SK-N-SH (cell line): Measurements from ENCODE around the gene MOK. TPM values are rescaled to one million over a fixed set of nuclear protein-coding genes. Genes with fewer than 3 reads are reported as not detected.

ENCODE experiments used
- CTCF ChIA-PET: fragments of 300-600, 350-600 bp; formaldehyde crosslinking; extraction: SDS; loops from one replicate; lab custom pipeline; 2021; lab: Yijun Ruan, JAX
- POLR2A ChIA-PET: fragments of 350-600 bp; sonication (Branson Sonifier 250); formaldehyde crosslinking; extraction: SDS; loops from one replicate; lab custom pipeline; 2020; ENCODE audit warnings: antibody characterized with exemption, inconsistent platforms; lab: Yijun Ruan, JAX
- DNase-seq: peaks from one replicate; pipeline ENCODE4 v3.0.0; 2012
- H2AFZ ChIP-seq: fragments of 200-600 bp; sonication (generic); 2 replicates; pipeline ENCODE4 v1.8.1; 2016; ENCODE audit warnings: antibody characterized with exemption, mild to moderate bottlenecking, low read depth
- H3F3A ChIP-seq: fragments of 200-600 bp; sonication (generic); replicated peaks from 2 replicates; pipeline ENCODE3; 2016; ENCODE audit warnings: antibody characterized with exemption, mild to moderate bottlenecking; ENCODE audit not compliant: insufficient read depth
- H3K27ac ChIP-seq, 2 experiments: fragments of 200-500 bp in 1 of 2; fragments of 200-600 bp in 1 of 2; sonication (Bioruptor generic) in 1 of 2; sonication (generic), shearing (Covaris generic) in 1 of 2; 2 replicates each; pipeline versions ENCODE4 v1.5.1 to v1.6.1; 2014 to 2016; ENCODE audit warnings: low read depth in 2 of 2, inconsistent platforms in 1 of 2, low read length in 1 of 2, mild to moderate bottlenecking in 1 of 2, mixed read lengths in 1 of 2
- H3K27me3 ChIP-seq: fragments of 200-600 bp; sonication (generic), shearing (Covaris generic); 2 replicates; pipeline ENCODE4 v1.6.1; 2016; ENCODE audit warnings: mixed run types; ENCODE audit not compliant: insufficient read depth
- H3K36me3 ChIP-seq, 2 experiments: fragments of 200-500 bp in 1 of 2; fragments of 200-600 bp in 1 of 2; sonication (Bioruptor generic) in 1 of 2; sonication (generic) in 1 of 2; replicated peaks in 1 of 2; 2 replicates each; pipeline versions ENCODE3 to v1.5.1; 2014 to 2016; ENCODE audit warnings: low read length in 1 of 2, mild to moderate bottlenecking in 1 of 2; ENCODE audit not compliant: insufficient read depth in 2 of 2, control insufficient read depth in 1 of 2
- H3K4me1 ChIP-seq, 2 experiments: fragments of 200-500 bp in 1 of 2; fragments of 200-600 bp in 1 of 2; sonication (Bioruptor generic) in 1 of 2; sonication (generic), shearing (Covaris generic) in 1 of 2; 2 replicates each; pipeline versions ENCODE4 v1.5.1 to v1.6.1; 2014 to 2016; ENCODE audit warnings: low read depth in 1 of 2, low read length in 1 of 2, mixed run types in 1 of 2; ENCODE audit not compliant: insufficient read depth in 2 of 2, control insufficient read depth in 1 of 2
- H3K4me2 ChIP-seq: fragments of 200-600 bp; sonication (generic), shearing (Covaris generic); 2 replicates; pipeline ENCODE4 v1.6.1; 2017; ENCODE audit warnings: mixed run types
- H3K4me3 ChIP-seq, 2 experiments: fragments of 200-500 bp in 1 of 2; fragments of 200-600 bp in 1 of 2; sonication (Bioruptor generic) in 1 of 2; sonication (generic), shearing (Covaris generic) in 1 of 2; 2 replicates each; pipeline versions ENCODE4 v1.5.1 to v1.8.1; 2014 to 2016; ENCODE audit warnings: low read depth in 2 of 2, inconsistent platforms in 1 of 2, low read length in 1 of 2, mild to moderate bottlenecking in 1 of 2, mixed read lengths in 1 of 2, moderate library complexity in 1 of 2
- H3K79me2 ChIP-seq: fragments of 200-600 bp; sonication (generic); 2 replicates; pipeline ENCODE4 v1.8.1; 2017; ENCODE audit warnings: mild to moderate bottlenecking; ENCODE audit not compliant: insufficient read depth
- H3K9ac ChIP-seq: fragments of 200-600 bp; sonication (generic); 2 replicates; pipeline ENCODE4 v1.6.1; 2017; ENCODE audit warnings: mixed run types
- H3K9me2 ChIP-seq: fragments of 200-600 bp; sonication (generic); 2 replicates; pipeline ENCODE4 v1.6.1; 2017; ENCODE audit warnings: mixed run types
- H3K9me3 ChIP-seq: fragments of 200-600 bp; sonication (generic); 2 replicates; pipeline ENCODE4 v1.6.1; 2017; ENCODE audit warnings: mixed run types, mild to moderate bottlenecking, moderate library complexity
- H4K20me1 ChIP-seq: fragments of 200-600 bp; sonication (generic); 2 replicates; pipeline ENCODE4 v1.6.1; 2017; ENCODE audit warnings: mild to moderate bottlenecking, mixed run types; ENCODE audit not compliant: insufficient read depth
- CTCF ChIP-seq: fragments of 200-600 bp; sonication (generic); IDR thresholded peaks from 2 replicates; pipeline ENCODE4 v1.6.1; 2017; ENCODE audit warnings: antibody characterized with exemption, mild to moderate bottlenecking, moderate library complexity
- EP300 ChIP-seq, 2 experiments: IDR thresholded peaks; 2 replicates each; pipeline versions ENCODE4 v1.4.0 to v1.6.1; 2012; ENCODE audit warnings: borderline replicate concordance in 1 of 2, low read depth in 1 of 2, low read length in 1 of 2
- GATA2 ChIP-seq: sonication (generic); formaldehyde crosslinking; IDR thresholded peaks from 2 replicates; pipeline ENCODE4 v1.5.0; 2020; ENCODE audit warnings: mild to moderate bottlenecking, missing genetic modification reagents
- IRF3 ChIP-seq: fragments of 150-350 bp; IDR thresholded peaks from 2 replicates; pipeline ENCODE4 v1.6.1; 2016; ENCODE audit warnings: mild to moderate bottlenecking, low read depth, low read length
- JUND ChIP-seq: IDR thresholded peaks from 2 replicates; pipeline ENCODE4 v1.4.0; 2012
- RAD21 ChIP-seq: IDR thresholded peaks from 2 replicates; pipeline ENCODE4 v1.6.1; 2012; ENCODE audit warnings: mild to moderate bottlenecking, low read length
- RCOR1 ChIP-seq: fragments of 150-350 bp; IDR thresholded peaks from 2 replicates; pipeline ENCODE4 v1.6.1; 2017; ENCODE audit warnings: antibody characterized with exemption, low read length
- RXRA ChIP-seq: IDR thresholded peaks from 2 replicates; pipeline ENCODE4 v1.4.0; 2012; ENCODE audit warnings: low read depth, mild to moderate bottlenecking, borderline replicate concordance
- SMC3 ChIP-seq: IDR thresholded peaks from 2 replicates; pipeline ENCODE4 v1.6.1; 2012; ENCODE audit warnings: low read depth, low read length, improper control_type of control experiment
- TAF1 ChIP-seq: IDR thresholded peaks from 2 replicates; pipeline ENCODE4 v1.6.1; 2012; ENCODE audit warnings: low read depth, mild to moderate bottlenecking, low read length, moderate library complexity, borderline replicate concordance
- USF2 ChIP-seq: fragments of 150-350 bp; IDR thresholded peaks from 2 replicates; pipeline ENCODE4 v1.6.1; 2017; ENCODE audit warnings: antibody characterized with exemption, low read length, low read depth, borderline replicate concordance
- WGBS: methylation state at CpG from one replicate; pipeline ENCODE4 v1.1.6; 2017; ENCODE audit warnings: low lambda C conversion rate; 5-methylcytosine and 5-hydroxymethylcytosine counted together
- polyA plus RNA-seq, 3 experiments: library from polyadenylated mRNA; depleted of rRNA; stranded (reverse); fragments of >200 nt; gene quantifications; 2 replicates each; pipeline ENCODE4 v1.2.3, GENCODE V29; 2012
- TF ChIP-seq, protein P1 (sequence below): IDR thresholded peaks from 2 replicates; pipeline ENCODE4 v1.4.0; 2012; ENCODE audit warnings: low read depth, borderline replicate concordance
- TF ChIP-seq, protein P2 (sequence below): IDR thresholded peaks from 2 replicates; pipeline ENCODE4 v1.6.1; 2012; ENCODE audit warnings: mild to moderate bottlenecking, low read depth, low read length, moderate library complexity

MOK gene
- polyA plus RNA-seq, 1 of the 3 experiments (the other 2 are of a cell fraction): 13.3 TPM

DNA sequence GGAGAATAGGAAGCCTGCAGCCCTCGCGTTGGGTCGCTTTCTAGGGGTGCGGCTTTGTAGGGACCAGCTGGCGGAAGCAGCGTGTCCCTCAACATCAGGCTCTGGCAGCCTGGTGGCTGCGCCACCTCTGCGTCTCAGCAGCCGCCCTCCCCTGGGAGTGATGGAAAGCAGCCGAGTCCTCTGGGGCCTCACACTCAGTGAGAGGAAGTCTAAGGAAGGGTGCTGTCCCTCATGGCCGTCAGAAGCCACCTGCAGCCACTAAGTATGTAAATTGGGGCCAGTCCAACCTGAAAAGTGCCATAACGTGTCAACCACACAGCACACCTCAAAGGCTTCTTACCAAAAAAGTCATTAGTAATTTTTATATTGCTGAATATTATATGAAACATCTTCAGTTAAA, 84.9 kb downstream of the MOK start:
- Histone ChIP-seq H3K9me2 (no peaks in the 10 kb centered on the region), H3K4me2 (no peak overlapping the region), H3K9me3 (no peaks in the 10 kb centered on the region), H3K4me3 (no peak overlapping the region), H3K27me3 (no peaks in the 10 kb centered on the region), H3K9ac (no peak overlapping the region), H3K79me2 (0 out of 2 replicates have a peak, but pooled peaks cover 5% of the 10 kb centered on the region), H4K20me1 (no peaks in the 10 kb centered on the region), H3K36me3 (peaks cover 0 to 10% of the 10 kb centered on the region in 2 experiments), H2AFZ (no peak overlapping the region), H3K4me1 (peaks cover 5 to 15% of the 10 kb centered on the region in 2 experiments; a peak in 2 of 4 replicates), H3F3A (peaks cover 4% of the 10 kb centered on the region), H3K27ac (no peak overlapping the region)
- POLR2A ChIA-PET: no interaction called here
- no peak for DNase-seq
- CTCF ChIA-PET: interaction anchor here (0.7 kb wide), 1 partner anchor 46 kb away, joined by 3 read pairs; no protein-coding TSS in a partner anchor
- TF ChIP-seq GATA2 (CRISPR knock-in tag) (no peak), TAF1 (no peak), RAD21 (no peak), EP300 (IDR thresholded peaks at IDR 0.05; ENCODE audit: borderline replicate concordance in 1 of 2, low read depth in 1 of 2, low read length in 1 of 2) (no peak), JUND (no peak), USF2 (no peak), IRF3 (no peak), RXRA (no peak), SMC3 (no peak), CTCF (no peak), RCOR1 (no peak)
- TF ChIP-seq, protein P1, sequence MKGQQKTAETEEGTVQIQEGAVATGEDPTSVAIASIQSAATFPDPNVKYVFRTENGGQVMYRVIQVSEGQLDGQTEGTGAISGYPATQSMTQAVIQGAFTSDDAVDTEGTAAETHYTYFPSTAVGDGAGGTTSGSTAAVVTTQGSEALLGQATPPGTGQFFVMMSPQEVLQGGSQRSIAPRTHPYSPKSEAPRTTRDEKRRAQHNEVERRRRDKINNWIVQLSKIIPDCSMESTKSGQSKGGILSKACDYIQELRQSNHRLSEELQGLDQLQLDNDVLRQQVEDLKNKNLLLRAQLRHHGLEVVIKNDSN: no peak
- TF ChIP-seq, protein P2, sequence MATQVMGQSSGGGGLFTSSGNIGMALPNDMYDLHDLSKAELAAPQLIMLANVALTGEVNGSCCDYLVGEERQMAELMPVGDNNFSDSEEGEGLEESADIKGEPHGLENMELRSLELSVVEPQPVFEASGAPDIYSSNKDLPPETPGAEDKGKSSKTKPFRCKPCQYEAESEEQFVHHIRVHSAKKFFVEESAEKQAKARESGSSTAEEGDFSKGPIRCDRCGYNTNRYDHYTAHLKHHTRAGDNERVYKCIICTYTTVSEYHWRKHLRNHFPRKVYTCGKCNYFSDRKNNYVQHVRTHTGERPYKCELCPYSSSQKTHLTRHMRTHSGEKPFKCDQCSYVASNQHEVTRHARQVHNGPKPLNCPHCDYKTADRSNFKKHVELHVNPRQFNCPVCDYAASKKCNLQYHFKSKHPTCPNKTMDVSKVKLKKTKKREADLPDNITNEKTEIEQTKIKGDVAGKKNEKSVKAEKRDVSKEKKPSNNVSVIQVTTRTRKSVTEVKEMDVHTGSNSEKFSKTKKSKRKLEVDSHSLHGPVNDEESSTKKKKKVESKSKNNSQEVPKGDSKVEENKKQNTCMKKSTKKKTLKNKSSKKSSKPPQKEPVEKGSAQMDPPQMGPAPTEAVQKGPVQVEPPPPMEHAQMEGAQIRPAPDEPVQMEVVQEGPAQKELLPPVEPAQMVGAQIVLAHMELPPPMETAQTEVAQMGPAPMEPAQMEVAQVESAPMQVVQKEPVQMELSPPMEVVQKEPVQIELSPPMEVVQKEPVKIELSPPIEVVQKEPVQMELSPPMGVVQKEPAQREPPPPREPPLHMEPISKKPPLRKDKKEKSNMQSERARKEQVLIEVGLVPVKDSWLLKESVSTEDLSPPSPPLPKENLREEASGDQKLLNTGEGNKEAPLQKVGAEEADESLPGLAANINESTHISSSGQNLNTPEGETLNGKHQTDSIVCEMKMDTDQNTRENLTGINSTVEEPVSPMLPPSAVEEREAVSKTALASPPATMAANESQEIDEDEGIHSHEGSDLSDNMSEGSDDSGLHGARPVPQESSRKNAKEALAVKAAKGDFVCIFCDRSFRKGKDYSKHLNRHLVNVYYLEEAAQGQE: no peak
- 98% methylated on average over 8 of the region's 12 CpGs for WGBS
